Stomach (tissue), 9 donors: ENCODE data around the gene MIOX. TPM values are rescaled to one million over a fixed set of nuclear protein-coding genes. Genes with fewer than 3 reads are reported as not detected.

Source experiments
- DNase-seq, 2 donors: peaks; one replicate each; pipeline versions ENCODE4 v3.0.0 to v3.0.0-alpha.2; 2013 to 2019
- H3K27ac ChIP-seq, 5 donors: fragments of 200-600 bp in 4 of 5; sonication (generic) in 4 of 5; one replicate each; pipeline ENCODE4 v1.5.1; 2013 to 2019; ENCODE audit warnings: mild to moderate bottlenecking in 1 of 5, moderate library complexity in 1 of 5
- H3K27me3 ChIP-seq, 3 donors: fragments of 200-600 bp; sonication (generic); one replicate each; pipeline ENCODE4 v1.5.1; 2017 to 2019; ENCODE audit warnings: mixed run types in 1 of 3
- H3K36me3 ChIP-seq, 4 donors: fragments of 200-600 bp; sonication (generic); 1 replicate in 3 of 4; 2 replicates in 1 of 4; pipeline ENCODE4 v1.5.1; 2016 to 2019
- H3K4me1 ChIP-seq, 4 donors: fragments of 200-600 bp; sonication (generic); one replicate each; pipeline ENCODE4 v1.5.1; 2016 to 2019
- H3K4me3 ChIP-seq, 4 donors: fragments of 200-600 bp; sonication (generic) in 3 of 4; one replicate each; pipeline ENCODE4 v1.5.1; 2016 to 2019; ENCODE audit warnings: mild to moderate bottlenecking in 1 of 4
- H3K9me3 ChIP-seq, 4 donors: fragments of 200-600 bp; sonication (generic); one replicate each; pipeline ENCODE4 v1.5.1; 2016 to 2019
- EP300 ChIP-seq: sonication (generic); formaldehyde crosslinking; IDR thresholded peaks from one replicate; pipeline ENCODE4 v1.6.1; 2017; ENCODE audit warnings: antibody characterized with exemption
- POLR2A ChIP-seq, 4 donors: fragments of 450-650 bp; IDR thresholded peaks; one replicate each; pipeline ENCODE4 v1.6.1; 2016; ENCODE audit warnings: antibody characterized with exemption in 4 of 4, control low read depth in 2 of 4, mild to moderate bottlenecking in 1 of 4, moderate library complexity in 1 of 4
- POLR2AphosphoS5 ChIP-seq, 3 donors: sonication (generic); formaldehyde crosslinking; IDR thresholded peaks; one replicate each; pipeline ENCODE4 v1.6.1; 2016; ENCODE audit warnings: antibody characterized with exemption in 3 of 3
- WGBS, 5 donors: extraction: QIAGEN DNeasy Blood & Tissue Kit in 3 of 5; methylation state at CpG; one replicate each; pipeline versions ENCODE4 v1.1.5 to v1.1.7; 2013 to 2018; 5-methylcytosine and 5-hydroxymethylcytosine counted together
- intact Hi-C: fragments of 100-400 bp; cut with DNase I; formaldehyde crosslinking; loops from one replicate; pipeline ENCODE4 v1.15.1; 2023; ENCODE audit warnings: low total_unique reads
- polyA plus RNA-seq, 3 donors: library from polyadenylated mRNA; stranded (reverse); fragments of 200-250 nt; gene quantifications; one replicate each; pipeline ENCODE4 v1.2.3, GENCODE V29; 2013
- total RNA-seq, 5 donors: library from RNA; depleted of rRNA; stranded (reverse); fragments of >200 nt; gene quantifications; one replicate each; pipeline versions ENCODE4 v1.1.0 to v1.2.3, GENCODE V29; 2014 to 2016
- TF ChIP-seq, protein P1 (sequence below), 7 experiments: fragments of 450-650 bp in 4 of 7; fragments of 200-600 bp in 3 of 7; sonication (generic) in 3 of 7; IDR thresholded peaks; one replicate each; pipeline ENCODE4 v1.5.1; 2016 to 2019; ENCODE audit warnings: antibody characterized with exemption in 7 of 7, control low read depth in 2 of 7, mild to moderate bottlenecking in 1 of 7
- donor health status: healthy with polysubstance abuse.
- donor health status: Bipolar disorder and iron deficiency.
- donor health status: healthy.

MIOX gene
- total and polyA plus RNA-seq, 8 donors: 0.40 TPM; not detected in 7

DNA sequence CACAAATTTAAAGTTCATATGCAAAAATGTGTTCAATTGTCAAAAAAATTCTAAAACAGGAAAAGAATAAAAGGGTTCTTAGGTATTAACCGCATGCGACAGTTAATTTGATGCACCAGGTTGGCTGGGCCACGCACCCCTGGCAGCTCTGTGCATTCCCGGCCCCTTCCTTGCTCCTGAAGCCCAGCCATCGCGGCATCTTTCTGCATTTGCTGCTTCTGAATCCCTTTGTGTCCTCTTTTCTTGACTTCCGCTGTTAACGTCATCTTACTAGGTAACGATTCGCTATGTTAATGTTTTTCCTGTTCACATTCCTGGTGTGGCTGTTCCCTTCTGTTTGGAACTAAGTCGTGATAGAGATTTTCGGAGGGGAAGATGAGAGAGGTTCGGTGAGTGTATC is 51.1 kb downstream of the MIOX start:
- 83 to 93% (median 90%) methylated on average over 13 of the region's 13 CpGs for WGBS, 5 donors
- Histone ChIP-seq H3K27me3 (peaks cover 0 to 38% (median 0%) of the 10 kb centered on the region in 3 donors), H3K27ac (peak overlapping the region in 4 of 5 donors; percentile 80 to 98 (median 90))

More for the DNA sequence above, 51.1 kb downstream of the MIOX start:
- no peaks in the 10 kb centered on the region for H3K36me3 ChIP-seq
- no peak for TF ChIP-seq EP300
- TF ChIP-seq, protein P1, sequence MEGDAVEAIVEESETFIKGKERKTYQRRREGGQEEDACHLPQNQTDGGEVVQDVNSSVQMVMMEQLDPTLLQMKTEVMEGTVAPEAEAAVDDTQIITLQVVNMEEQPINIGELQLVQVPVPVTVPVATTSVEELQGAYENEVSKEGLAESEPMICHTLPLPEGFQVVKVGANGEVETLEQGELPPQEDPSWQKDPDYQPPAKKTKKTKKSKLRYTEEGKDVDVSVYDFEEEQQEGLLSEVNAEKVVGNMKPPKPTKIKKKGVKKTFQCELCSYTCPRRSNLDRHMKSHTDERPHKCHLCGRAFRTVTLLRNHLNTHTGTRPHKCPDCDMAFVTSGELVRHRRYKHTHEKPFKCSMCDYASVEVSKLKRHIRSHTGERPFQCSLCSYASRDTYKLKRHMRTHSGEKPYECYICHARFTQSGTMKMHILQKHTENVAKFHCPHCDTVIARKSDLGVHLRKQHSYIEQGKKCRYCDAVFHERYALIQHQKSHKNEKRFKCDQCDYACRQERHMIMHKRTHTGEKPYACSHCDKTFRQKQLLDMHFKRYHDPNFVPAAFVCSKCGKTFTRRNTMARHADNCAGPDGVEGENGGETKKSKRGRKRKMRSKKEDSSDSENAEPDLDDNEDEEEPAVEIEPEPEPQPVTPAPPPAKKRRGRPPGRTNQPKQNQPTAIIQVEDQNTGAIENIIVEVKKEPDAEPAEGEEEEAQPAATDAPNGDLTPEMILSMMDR (IDR thresholded peaks at IDR 0.05): no peak
- no peak for TF ChIP-seq POLR2AphosphoS5 (IDR thresholded peaks at IDR 0.05)
- TF ChIP-seq POLR2A (IDR thresholded peaks at IDR 0.05): no peak
- H3K9me3 ChIP-seq: no peaks in the 10 kb centered on the region
- peaks cover 14 to 54% (median 23%) of the 10 kb centered on the region in 4 donors for H3K4me1 ChIP-seq
- DNase-seq: no peak
- no peak overlapping the region for H3K4me3 ChIP-seq
- intact Hi-C loops: no loop called here

Other genes with a start within 250 kb of the MIOX start
- 100 to 1,000 TPM in 1 of 5 donors, 10 to 100 TPM in 4; 40.4 to 112 (median 91.5) TPM for gene TUBGCP6, start 241.8 kb upstream of the MIOX start, total RNA-seq
- 10 to 100 TPM; 37.8 to 59.0 (median 38.8) TPM for gene TUBGCP6, start 241.8 kb upstream of the MIOX start, polyA plus RNA-seq
- 100 to 1,000 TPM in 2 of 5 donors, 10 to 100 TPM in 3; 15.4 to 156 (median 74.1) TPM for gene HDAC10, start 235.6 kb upstream of the MIOX start, total RNA-seq
- gene HDAC10, start 235.6 kb upstream of the MIOX start, polyA plus RNA-seq: 10 to 100 TPM; 24.7 to 41.4 (median 36.2) TPM
- 10 to 100 TPM in 2 of 5 donors, 1 to 10 TPM in 3; 5.2 to 49.6 (median 9.3) TPM for gene MAPK12, start 225.2 kb upstream of the MIOX start, total RNA-seq
- gene MAPK12, start 225.2 kb upstream of the MIOX start, polyA plus RNA-seq: 1 to 10 TPM; 4.7 to 9.3 (median 7.1) TPM
- 10 to 100 TPM in 1 of 5 donors, 1 to 10 TPM in 2, under 1 TPM in 1, not detected in 1; 0.29 to 10.1 (median 5.7) TPM for gene MAPK11, start 216.5 kb upstream of the MIOX start, total RNA-seq
- 10 to 100 TPM in 2 of 3 donors, 1 to 10 TPM in 1; 8.5 to 13.6 (median 12.3) TPM for gene MAPK11, start 216.5 kb upstream of the MIOX start, polyA plus RNA-seq
- gene PLXNB2, start 179.2 kb upstream of the MIOX start, total RNA-seq: 100 to 1,000 TPM; 105 to 648 (median 400) TPM
- 100 to 1,000 TPM in 2 of 3 donors, 10 to 100 TPM in 1; 50.3 to 197 (median 147) TPM for gene PLXNB2, start 179.2 kb upstream of the MIOX start, polyA plus RNA-seq
- gene DENND6B, start 159.8 kb upstream of the MIOX start, total RNA-seq: 10 to 100 TPM in 2 of 5 donors, 1 to 10 TPM in 3; 2.2 to 13.4 (median 2.5) TPM
- gene DENND6B, start 159.8 kb upstream of the MIOX start, polyA plus RNA-seq: 1 to 10 TPM; 2.0 to 7.6 (median 5.5) TPM
- 100 to 1,000 TPM in 3 of 5 donors, 10 to 100 TPM in 2; 54.9 to 243 (median 151) TPM for gene PPP6R2, start 143.5 kb upstream of the MIOX start, total RNA-seq
- gene PPP6R2, start 143.5 kb upstream of the MIOX start, polyA plus RNA-seq: 10 to 100 TPM; 24.4 to 36.5 (median 28.7) TPM
- 100 to 1,000 TPM in 1 of 5 donors, 10 to 100 TPM in 4; 34.9 to 122 (median 65.2) TPM for gene SBF1, start 11.8 kb upstream of the MIOX start, total RNA-seq
- 10 to 100 TPM in 2 of 3 donors, 1 to 10 TPM in 1; 9.6 to 42.3 (median 25.0) TPM for gene SBF1, start 11.8 kb upstream of the MIOX start, polyA plus RNA-seq
- gene ADM2, start 5.3 kb upstream of the MIOX start, total RNA-seq: 1 to 10 TPM in 1 of 5 donors, under 1 TPM in 1, not detected in 3; 0.37 to 1.3 TPM
- 1 to 10 TPM; 1.5 to 3.7 (median 1.6) TPM for gene ADM2, start 5.3 kb upstream of the MIOX start, polyA plus RNA-seq
- 100 to 1,000 TPM in 1 of 5 donors, 10 to 100 TPM in 4; 11.9 to 212 (median 58.5) TPM for gene LMF2, start 20.8 kb downstream of the MIOX start, total RNA-seq
- 10 to 100 TPM; 13.1 to 73.4 (median 25.6) TPM for gene LMF2, start 20.8 kb downstream of the MIOX start, polyA plus RNA-seq
- gene NCAPH2, start 21.4 kb downstream of the MIOX start, total RNA-seq: 10 to 100 TPM; 12.9 to 34.8 (median 23.2) TPM
- 10 to 100 TPM; 34.5 to 47.9 (median 38.4) TPM for gene NCAPH2, start 21.4 kb downstream of the MIOX start, polyA plus RNA-seq
- not detected for gene SCO2, start 38.7 kb downstream of the MIOX start, total RNA-seq
- gene SCO2, start 38.7 kb downstream of the MIOX start, polyA plus RNA-seq: 1 to 10 TPM in 2 of 3 donors, under 1 TPM in 1; 0.92 to 7.5 (median 1.9) TPM
- 100 to 1,000 TPM in 2 of 5 donors, 10 to 100 TPM in 3; 14.3 to 146 (median 78.8) TPM for gene TYMP, start 43.2 kb downstream of the MIOX start, total RNA-seq
- 100 to 1,000 TPM in 1 of 3 donors, 10 to 100 TPM in 2; 46.3 to 162 (median 61.6) TPM for gene TYMP, start 43.2 kb downstream of the MIOX start, polyA plus RNA-seq
- gene KLHDC7B, start 59.0 kb downstream of the MIOX start, total RNA-seq: not detected
- under 1 TPM in 2 of 3 donors, not detected in 1; 0.25 to 0.46 TPM for gene KLHDC7B, start 59.0 kb downstream of the MIOX start, polyA plus RNA-seq
- not detected for gene SYCE3, start 76.1 kb downstream of the MIOX start, total RNA-seq
- gene SYCE3, start 76.1 kb downstream of the MIOX start, polyA plus RNA-seq: 1 to 10 TPM in 1 of 3 donors, under 1 TPM in 1, not detected in 1; 0.80 to 1.9 TPM
- gene CPT1B, start 91.6 kb downstream of the MIOX start, total RNA-seq: 100 to 1,000 TPM in 2 of 5 donors, 10 to 100 TPM in 1, 1 to 10 TPM in 2; 6.6 to 164 (median 54.5) TPM
- gene CPT1B, start 91.6 kb downstream of the MIOX start, polyA plus RNA-seq: 10 to 100 TPM in 2 of 3 donors, 1 to 10 TPM in 1; 9.8 to 31.8 (median 10.1) TPM
- gene CHKB, start 96.0 kb downstream of the MIOX start, total RNA-seq: 100 to 1,000 TPM in 2 of 5 donors, 10 to 100 TPM in 3; 31.9 to 283 (median 81.2) TPM
- gene CHKB, start 96.0 kb downstream of the MIOX start, polyA plus RNA-seq: 100 to 1,000 TPM; 107 to 152 (median 129) TPM
- 1 to 10 TPM in 2 of 5 donors, under 1 TPM in 3; 0.43 to 5.8 (median 0.89) TPM for gene MAPK8IP2, start 113.9 kb downstream of the MIOX start, total RNA-seq
- 1 to 10 TPM in 1 of 3 donors, under 1 TPM in 2; 0.61 to 1.6 (median 0.81) TPM for gene MAPK8IP2, start 113.9 kb downstream of the MIOX start, polyA plus RNA-seq
- gene ARSA, start 141.3 kb downstream of the MIOX start, total RNA-seq: 10 to 100 TPM in 4 of 5 donors, 1 to 10 TPM in 1; 7.7 to 88.1 (median 46.8) TPM
- 10 to 100 TPM; 27.0 to 45.7 (median 41.2) TPM for gene ARSA, start 141.3 kb downstream of the MIOX start, polyA plus RNA-seq
- 10 to 100 TPM in 2 of 5 donors, 1 to 10 TPM in 3; 2.5 to 31.2 (median 7.6) TPM for gene SHANK3, start 186.0 kb downstream of the MIOX start, total RNA-seq
- 1 to 10 TPM; 3.2 to 5.4 (median 3.4) TPM for gene SHANK3, start 186.0 kb downstream of the MIOX start, polyA plus RNA-seq